SK-N-SH (cell line): ENCODE results near the gene SLC22A2. TPM values are rescaled to one million over a fixed set of nuclear protein-coding genes. Genes with fewer than 3 reads are reported as not detected.
"Not testable (repeated sequence)": the region's sequence is repeated elsewhere in the genome, so short reads cannot be mapped to it uniquely, and the experiment has no call there.

Source experiments
- CTCF ChIA-PET: fragments of 300-600, 350-600 bp; formaldehyde crosslinking; extraction: SDS; loops from one replicate; lab custom pipeline; 2021; lab: Yijun Ruan, JAX
- POLR2A ChIA-PET: fragments of 350-600 bp; sonication (Branson Sonifier 250); formaldehyde crosslinking; extraction: SDS; loops from one replicate; lab custom pipeline; 2020; ENCODE audit warnings: antibody characterized with exemption, inconsistent platforms; lab: Yijun Ruan, JAX
- DNase-seq: peaks from one replicate; pipeline ENCODE4 v3.0.0; 2012
- H2AFZ ChIP-seq: fragments of 200-600 bp; sonication (generic); 2 replicates; pipeline ENCODE4 v1.8.1; 2016; ENCODE audit warnings: antibody characterized with exemption, mild to moderate bottlenecking, low read depth
- H3F3A ChIP-seq: fragments of 200-600 bp; sonication (generic); replicated peaks from 2 replicates; pipeline ENCODE3; 2016; ENCODE audit warnings: antibody characterized with exemption, mild to moderate bottlenecking; ENCODE audit not compliant: insufficient read depth
- H3K27ac ChIP-seq, 2 experiments: fragments of 200-500 bp in 1 of 2; fragments of 200-600 bp in 1 of 2; sonication (Bioruptor generic) in 1 of 2; sonication (generic), shearing (Covaris generic) in 1 of 2; 2 replicates each; pipeline versions ENCODE4 v1.5.1 to v1.6.1; 2014 to 2016; ENCODE audit warnings: low read depth in 2 of 2, inconsistent platforms in 1 of 2, low read length in 1 of 2, mild to moderate bottlenecking in 1 of 2, mixed read lengths in 1 of 2
- H3K27me3 ChIP-seq: fragments of 200-600 bp; sonication (generic), shearing (Covaris generic); 2 replicates; pipeline ENCODE4 v1.6.1; 2016; ENCODE audit warnings: mixed run types; ENCODE audit not compliant: insufficient read depth
- H3K36me3 ChIP-seq, 2 experiments: fragments of 200-500 bp in 1 of 2; fragments of 200-600 bp in 1 of 2; sonication (Bioruptor generic) in 1 of 2; sonication (generic) in 1 of 2; replicated peaks in 1 of 2; 2 replicates each; pipeline versions ENCODE3 to v1.5.1; 2014 to 2016; ENCODE audit warnings: low read length in 1 of 2, mild to moderate bottlenecking in 1 of 2; ENCODE audit not compliant: insufficient read depth in 2 of 2, control insufficient read depth in 1 of 2
- H3K4me1 ChIP-seq, 2 experiments: fragments of 200-500 bp in 1 of 2; fragments of 200-600 bp in 1 of 2; sonication (Bioruptor generic) in 1 of 2; sonication (generic), shearing (Covaris generic) in 1 of 2; 2 replicates each; pipeline versions ENCODE4 v1.5.1 to v1.6.1; 2014 to 2016; ENCODE audit warnings: low read depth in 1 of 2, low read length in 1 of 2, mixed run types in 1 of 2; ENCODE audit not compliant: insufficient read depth in 2 of 2, control insufficient read depth in 1 of 2
- H3K4me2 ChIP-seq: fragments of 200-600 bp; sonication (generic), shearing (Covaris generic); 2 replicates; pipeline ENCODE4 v1.6.1; 2017; ENCODE audit warnings: mixed run types
- H3K4me3 ChIP-seq, 2 experiments: fragments of 200-500 bp in 1 of 2; fragments of 200-600 bp in 1 of 2; sonication (Bioruptor generic) in 1 of 2; sonication (generic), shearing (Covaris generic) in 1 of 2; 2 replicates each; pipeline versions ENCODE4 v1.5.1 to v1.8.1; 2014 to 2016; ENCODE audit warnings: low read depth in 2 of 2, inconsistent platforms in 1 of 2, low read length in 1 of 2, mild to moderate bottlenecking in 1 of 2, mixed read lengths in 1 of 2, moderate library complexity in 1 of 2
- H3K79me2 ChIP-seq: fragments of 200-600 bp; sonication (generic); 2 replicates; pipeline ENCODE4 v1.8.1; 2017; ENCODE audit warnings: mild to moderate bottlenecking; ENCODE audit not compliant: insufficient read depth
- H3K9ac ChIP-seq: fragments of 200-600 bp; sonication (generic); 2 replicates; pipeline ENCODE4 v1.6.1; 2017; ENCODE audit warnings: mixed run types
- H3K9me2 ChIP-seq: fragments of 200-600 bp; sonication (generic); 2 replicates; pipeline ENCODE4 v1.6.1; 2017; ENCODE audit warnings: mixed run types
- H3K9me3 ChIP-seq: fragments of 200-600 bp; sonication (generic); 2 replicates; pipeline ENCODE4 v1.6.1; 2017; ENCODE audit warnings: mixed run types, mild to moderate bottlenecking, moderate library complexity
- H4K20me1 ChIP-seq: fragments of 200-600 bp; sonication (generic); 2 replicates; pipeline ENCODE4 v1.6.1; 2017; ENCODE audit warnings: mild to moderate bottlenecking, mixed run types; ENCODE audit not compliant: insufficient read depth
- NRF1 ChIP-seq: IDR thresholded peaks from 2 replicates; pipeline ENCODE4 v1.6.1; 2012; ENCODE audit warnings: low read depth, mild to moderate bottlenecking, low read length
- RXRA ChIP-seq: IDR thresholded peaks from 2 replicates; pipeline ENCODE4 v1.4.0; 2012; ENCODE audit warnings: low read depth, mild to moderate bottlenecking, borderline replicate concordance
- SMC3 ChIP-seq: IDR thresholded peaks from 2 replicates; pipeline ENCODE4 v1.6.1; 2012; ENCODE audit warnings: low read depth, low read length, improper control_type of control experiment
- WGBS: methylation state at CpG from one replicate; pipeline ENCODE4 v1.1.6; 2017; ENCODE audit warnings: low lambda C conversion rate; 5-methylcytosine and 5-hydroxymethylcytosine counted together
- polyA plus RNA-seq, 3 experiments: library from polyadenylated mRNA; depleted of rRNA; stranded (reverse); fragments of >200 nt; gene quantifications; 2 replicates each; pipeline ENCODE4 v1.2.3, GENCODE V29; 2012
- TF ChIP-seq, protein P1 (sequence below): IDR thresholded peaks from 2 replicates; pipeline ENCODE4 v1.4.0; 2012; ENCODE audit warnings: low read depth, borderline replicate concordance
- TF ChIP-seq, protein P2 (sequence below): IDR thresholded peaks from 2 replicates; pipeline ENCODE4 v1.6.1; 2012; ENCODE audit warnings: mild to moderate bottlenecking, low read depth, low read length, moderate library complexity

Gene SLC22A2
- polyA plus RNA-seq, 1 of the 3 experiments (the other 2 are of a cell fraction) = not detected

DNA sequence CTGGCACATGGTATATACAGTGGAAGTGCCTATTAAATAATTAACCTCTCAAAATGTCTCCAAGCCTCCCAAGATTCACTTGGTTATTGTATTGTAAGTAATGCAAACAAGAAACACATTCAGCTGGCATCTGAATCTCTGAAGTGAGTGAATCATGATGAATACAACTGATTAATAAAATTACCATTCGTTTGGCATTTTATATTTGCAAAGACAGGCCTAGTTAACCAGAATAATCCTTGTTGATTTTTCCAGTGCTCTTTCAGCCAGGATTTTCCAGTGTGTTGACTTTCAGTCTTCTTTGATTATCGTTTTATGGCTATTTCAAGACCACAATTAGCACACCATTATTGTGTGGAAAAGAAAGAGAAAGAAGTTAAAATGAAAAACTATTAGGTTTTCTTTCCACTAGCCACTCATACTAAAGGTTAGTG is 20.3 kb downstream of the SLC22A2 start:
- 0% methylated on average over 2 of the region's 2 CpGs for WGBS
- H3K4me2 ChIP-seq = no peak overlapping the region

DNA sequence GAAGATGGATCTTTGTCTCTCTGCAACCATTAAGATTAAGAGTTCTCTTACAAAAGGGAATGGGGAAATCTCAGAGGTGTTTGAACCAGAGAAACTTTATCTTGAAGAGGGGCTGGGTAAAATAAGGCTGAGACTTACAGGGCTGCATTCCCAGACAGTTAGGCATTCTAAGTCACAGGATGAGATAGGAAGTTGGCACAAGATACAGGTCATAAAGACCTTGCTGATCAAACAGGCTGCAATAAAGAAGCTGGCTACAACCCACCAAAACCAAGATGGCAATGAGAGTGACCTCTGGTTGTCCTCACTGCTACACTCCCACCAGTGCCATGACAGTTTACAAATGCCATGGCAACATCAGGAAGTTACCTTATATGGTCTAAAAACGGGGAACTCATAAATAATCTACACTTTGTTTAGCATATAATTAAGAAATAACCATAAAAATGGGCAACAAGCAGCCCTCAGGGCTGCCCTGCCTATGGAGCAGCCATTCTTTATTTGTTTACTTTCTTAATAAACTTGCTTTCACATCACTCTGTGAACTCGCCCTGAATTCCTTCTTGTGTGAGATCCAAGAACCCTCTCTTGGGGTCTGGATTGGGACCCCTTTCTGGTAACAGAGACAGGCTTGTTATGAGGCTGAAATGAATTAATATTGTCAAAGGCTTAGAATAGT is 20.9 kb downstream of the SLC22A2 start:
- H3K79me2 ChIP-seq, H3K4me2 ChIP-seq, DNase-seq, H3K9me3 ChIP-seq, H3K27me3 ChIP-seq, POLR2A ChIA-PET, CTCF ChIA-PET, H3K4me1 ChIP-seq, H3K36me3 ChIP-seq, H3K4me3 ChIP-seq, H3F3A ChIP-seq, H3K9me2 ChIP-seq, H4K20me1 ChIP-seq: not testable (repeated sequence)
- Histone ChIP-seq H3K27ac (peak overlapping the region in 1 of 2 experiments; percentile 20; a peak in 1 of 4 replicates), H3K9ac (0 out of 2 replicates have a peak overlapping the region, but pooled peaks have one; percentile 6), H2AFZ (peak overlapping the region; percentile 62; the same call in 1 of the 2 replicates)
- 0% methylated on average over 2 of the region's 2 CpGs for WGBS

More for the DNA sequence above, 20.3 kb downstream of the SLC22A2 start:
- ChIA-PET CTCF (no interaction called here), POLR2A (no interaction called here)
- Histone ChIP-seq H3K9ac (0 out of 2 replicates have a peak overlapping the region, but pooled peaks have one; percentile 6), H3K79me2 (no peaks in the 10 kb centered on the region), H3K36me3 (no peaks in the 10 kb centered on the region), H2AFZ (peak overlapping the region; percentile 62; the same call in 1 of the 2 replicates)
- TF ChIP-seq NRF1 = no peak
- TF ChIP-seq, protein P1, sequence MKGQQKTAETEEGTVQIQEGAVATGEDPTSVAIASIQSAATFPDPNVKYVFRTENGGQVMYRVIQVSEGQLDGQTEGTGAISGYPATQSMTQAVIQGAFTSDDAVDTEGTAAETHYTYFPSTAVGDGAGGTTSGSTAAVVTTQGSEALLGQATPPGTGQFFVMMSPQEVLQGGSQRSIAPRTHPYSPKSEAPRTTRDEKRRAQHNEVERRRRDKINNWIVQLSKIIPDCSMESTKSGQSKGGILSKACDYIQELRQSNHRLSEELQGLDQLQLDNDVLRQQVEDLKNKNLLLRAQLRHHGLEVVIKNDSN = no peak
- TF ChIP-seq RXRA = no peak
- TF ChIP-seq, protein P2, sequence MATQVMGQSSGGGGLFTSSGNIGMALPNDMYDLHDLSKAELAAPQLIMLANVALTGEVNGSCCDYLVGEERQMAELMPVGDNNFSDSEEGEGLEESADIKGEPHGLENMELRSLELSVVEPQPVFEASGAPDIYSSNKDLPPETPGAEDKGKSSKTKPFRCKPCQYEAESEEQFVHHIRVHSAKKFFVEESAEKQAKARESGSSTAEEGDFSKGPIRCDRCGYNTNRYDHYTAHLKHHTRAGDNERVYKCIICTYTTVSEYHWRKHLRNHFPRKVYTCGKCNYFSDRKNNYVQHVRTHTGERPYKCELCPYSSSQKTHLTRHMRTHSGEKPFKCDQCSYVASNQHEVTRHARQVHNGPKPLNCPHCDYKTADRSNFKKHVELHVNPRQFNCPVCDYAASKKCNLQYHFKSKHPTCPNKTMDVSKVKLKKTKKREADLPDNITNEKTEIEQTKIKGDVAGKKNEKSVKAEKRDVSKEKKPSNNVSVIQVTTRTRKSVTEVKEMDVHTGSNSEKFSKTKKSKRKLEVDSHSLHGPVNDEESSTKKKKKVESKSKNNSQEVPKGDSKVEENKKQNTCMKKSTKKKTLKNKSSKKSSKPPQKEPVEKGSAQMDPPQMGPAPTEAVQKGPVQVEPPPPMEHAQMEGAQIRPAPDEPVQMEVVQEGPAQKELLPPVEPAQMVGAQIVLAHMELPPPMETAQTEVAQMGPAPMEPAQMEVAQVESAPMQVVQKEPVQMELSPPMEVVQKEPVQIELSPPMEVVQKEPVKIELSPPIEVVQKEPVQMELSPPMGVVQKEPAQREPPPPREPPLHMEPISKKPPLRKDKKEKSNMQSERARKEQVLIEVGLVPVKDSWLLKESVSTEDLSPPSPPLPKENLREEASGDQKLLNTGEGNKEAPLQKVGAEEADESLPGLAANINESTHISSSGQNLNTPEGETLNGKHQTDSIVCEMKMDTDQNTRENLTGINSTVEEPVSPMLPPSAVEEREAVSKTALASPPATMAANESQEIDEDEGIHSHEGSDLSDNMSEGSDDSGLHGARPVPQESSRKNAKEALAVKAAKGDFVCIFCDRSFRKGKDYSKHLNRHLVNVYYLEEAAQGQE = no peak
- no peak for TF ChIP-seq SMC3
- TF ChIP-seq, all 33 proteins: peak for 0
- peaks cover 5% of the 10 kb centered on the region; the same call in 1 of the 2 replicates for H3K9me3 ChIP-seq
- H3F3A ChIP-seq = no peaks in the 10 kb centered on the region
- H3K27ac ChIP-seq = peak overlapping the region in 1 of 2 experiments; percentile 20; a peak in 1 of 4 replicates
- no peaks in the 10 kb centered on the region for H3K27me3 ChIP-seq
- H3K9me2 ChIP-seq = no peaks in the 10 kb centered on the region
- no peaks in the 10 kb centered on the region for H4K20me1 ChIP-seq
- H3K4me1 ChIP-seq = no peaks in the 10 kb centered on the region
- H3K4me3 ChIP-seq = no peak overlapping the region
- DNase-seq = no peak

DNA sequence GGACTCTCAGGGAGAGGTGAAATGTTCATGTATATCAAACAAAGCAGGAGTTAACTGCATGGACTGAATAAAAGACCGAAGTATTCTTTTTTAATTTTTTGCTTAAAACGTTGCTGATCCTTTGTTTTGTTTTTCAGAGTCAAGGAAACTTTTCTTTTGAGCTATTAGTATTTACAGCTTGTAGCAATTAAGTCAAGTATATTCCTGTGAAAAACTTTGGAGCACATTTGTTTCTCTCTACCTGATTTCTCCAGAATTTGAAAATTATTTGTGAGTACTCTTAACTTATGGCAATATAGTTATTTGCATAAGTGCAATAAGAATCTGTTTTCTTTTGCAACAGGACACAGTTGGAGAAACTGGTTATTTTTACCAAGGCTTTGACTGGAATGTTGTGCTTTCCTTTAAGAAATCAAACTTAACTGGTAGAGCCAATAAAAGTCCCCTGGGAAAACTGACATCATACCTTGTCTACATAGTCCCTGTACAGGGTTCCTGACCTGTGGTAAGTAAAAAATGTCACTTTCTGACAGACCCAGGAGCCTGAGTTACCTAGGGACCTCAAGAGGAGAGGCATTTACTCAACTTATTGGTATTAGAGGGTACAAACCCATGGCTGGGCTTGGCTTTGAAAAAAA is 22.3 kb downstream of the SLC22A2 start:
- H3K79me2 ChIP-seq, H3K9me2 ChIP-seq, H3K4me2 ChIP-seq, H3K9me3 ChIP-seq, H3K36me3 ChIP-seq, H3F3A ChIP-seq, POLR2A ChIA-PET, CTCF ChIA-PET, DNase-seq, H3K4me1 ChIP-seq, H3K9ac ChIP-seq, H3K27ac ChIP-seq, H2AFZ ChIP-seq, H3K4me3 ChIP-seq, H3K27me3 ChIP-seq, H4K20me1 ChIP-seq: not testable (repeated sequence)
- WGBS = 7% methylated on average over 2 of the region's 2 CpGs

DNA sequence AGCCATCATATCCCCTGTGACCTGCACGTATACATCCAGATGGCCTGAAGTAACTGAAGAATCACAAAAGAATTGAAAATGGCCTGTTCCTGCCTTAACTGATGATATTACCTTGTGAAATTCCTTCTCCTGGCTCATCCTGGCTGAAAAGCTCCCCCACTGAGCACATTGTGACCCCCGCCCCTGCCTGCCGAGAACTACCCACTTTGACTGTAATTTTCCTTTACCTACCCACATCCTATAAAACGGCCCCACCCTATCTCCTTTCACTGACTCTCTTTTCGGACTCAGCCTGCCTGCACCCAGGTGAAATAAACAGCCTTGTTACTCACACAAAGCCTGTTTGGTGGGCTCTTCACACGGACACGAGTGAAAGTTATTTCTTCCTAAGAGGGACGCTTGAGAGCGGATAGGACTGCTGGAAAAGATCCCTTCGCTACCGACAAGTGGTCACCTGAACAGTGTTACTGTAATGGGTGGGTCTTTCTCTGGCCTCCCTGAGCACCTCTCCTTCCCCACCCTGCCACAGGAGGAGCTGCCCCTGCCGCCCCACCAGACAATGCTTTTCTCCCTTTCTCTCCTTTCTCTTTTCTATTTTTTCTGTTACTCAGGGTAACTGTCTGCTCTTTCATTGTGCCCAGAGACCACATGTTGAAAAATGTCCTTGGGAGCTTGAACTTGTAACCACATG is 24.5 kb downstream of the SLC22A2 start:
- H3K4me2 ChIP-seq, H3K9me2 ChIP-seq, H3K79me2 ChIP-seq, H3F3A ChIP-seq, POLR2A ChIA-PET, H3K36me3 ChIP-seq, DNase-seq, H3K27me3 ChIP-seq, H3K9me3 ChIP-seq, H3K27ac ChIP-seq, H3K9ac ChIP-seq, H3K4me3 ChIP-seq, H4K20me1 ChIP-seq, H3K4me1 ChIP-seq, H2AFZ ChIP-seq: not testable (repeated sequence)
- 21% methylated on average over 12 of the region's 12 CpGs for WGBS
- CTCF ChIA-PET = interaction anchor here (1.2 kb wide), 1 partner anchor 32 kb away, joined by 4 read pairs; no protein-coding TSS in a partner anchor
